ENCODE data around the gene KCNQ1OT1.

The KCNQ1OT1 gene

DNA sequence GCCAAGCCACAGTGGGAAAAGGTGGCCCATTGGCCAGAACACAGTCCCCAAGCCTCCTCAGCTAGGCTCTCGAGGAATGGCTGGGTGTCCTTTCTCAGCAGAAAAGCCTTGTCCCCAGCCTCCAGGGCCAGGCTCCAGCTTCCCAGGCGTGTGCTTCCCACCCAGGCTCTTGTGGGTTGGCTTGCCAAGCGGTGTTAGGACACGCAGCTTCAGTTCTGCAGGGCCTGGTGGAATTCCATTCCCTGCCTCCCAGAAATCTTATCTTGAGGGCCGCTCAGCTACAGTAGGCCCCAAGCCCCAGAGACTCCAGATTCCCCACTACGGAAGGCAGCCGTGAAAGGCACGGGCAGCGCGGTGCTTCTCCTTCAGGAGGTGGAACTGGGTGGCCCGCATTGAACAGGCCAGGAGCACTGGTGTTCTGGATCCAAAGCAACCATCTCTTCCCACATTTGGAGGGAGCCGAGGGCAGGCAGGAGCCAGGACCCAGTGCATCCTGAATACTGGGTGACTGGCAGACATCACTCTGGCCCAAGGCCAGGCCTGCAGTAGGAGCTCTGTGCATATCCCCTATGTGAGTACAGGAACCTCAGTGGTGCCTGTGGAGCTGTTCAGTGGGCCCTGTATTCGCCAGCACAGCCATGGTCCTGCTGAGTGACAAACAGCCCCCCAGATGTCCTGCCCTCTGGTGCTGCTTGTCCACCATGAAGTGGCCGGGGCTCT is 16.7 kb upstream of the KCNQ1OT1 start (continued):
- no peak for TF ChIP-seq ZNF600 (tag by site-specific recombination; IDR thresholded peaks at IDR 0.05)

DNA sequence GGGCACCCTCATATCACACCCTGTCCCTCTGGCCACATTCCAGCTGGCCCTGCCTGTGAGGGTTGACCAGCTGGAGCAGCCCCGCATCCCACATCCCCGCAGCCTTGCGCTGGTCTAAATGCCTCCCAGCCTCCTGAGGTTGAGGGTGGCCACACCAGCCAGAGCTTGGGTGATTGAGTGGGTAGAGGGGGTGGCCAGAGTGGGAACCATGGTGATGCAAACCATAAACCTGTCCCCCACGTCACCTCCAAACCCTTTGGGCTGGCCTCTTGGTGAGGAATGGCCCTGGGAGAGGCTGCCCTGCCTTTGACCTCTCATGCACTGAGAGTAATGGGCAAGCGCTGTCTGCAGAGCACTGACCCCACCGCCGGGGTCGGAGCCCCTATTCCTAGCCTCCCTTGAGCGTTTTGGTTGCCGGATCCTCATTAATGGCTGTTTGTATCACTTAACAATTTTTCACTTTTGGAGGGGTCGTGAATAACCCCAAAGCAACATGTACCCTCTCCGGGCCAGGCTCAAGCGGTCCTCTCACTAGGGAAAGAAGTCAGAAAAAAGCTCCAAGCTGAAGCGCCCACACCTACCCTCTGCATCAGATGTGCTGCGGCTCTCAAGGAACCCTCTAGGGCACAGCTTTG is 16.0 kb upstream of the KCNQ1OT1 start:
- H3K9me3 ChIP-seq (ENCODE audit: control insufficient read depth, insufficient read depth, low read depth, low read length) = no peaks in the 10 kb centered on the region
- ChIA-PET POLR2A (interaction anchor here (0.9 kb wide), 1 partner anchor 16 kb away, joined by 3 read pairs; the partner anchor contains the start of gene KCNQ1OT1), CTCF (no interaction called here)
- TF ChIP-seq ZBTB20 (tag by site-specific recombination; IDR thresholded peaks at IDR 0.05) = no peak
- no peak for TF ChIP-seq ZNF140 (tag by site-specific recombination; IDR thresholded peaks at IDR 0.05)
- no peak for TF ChIP-seq HOXC10 (CRISPR knock-in tag; IDR thresholded peaks at IDR 0.05)
- no peak for TF ChIP-seq ZEB2 (tag by site-specific recombination; IDR thresholded peaks at IDR 0.05)
- TF ChIP-seq ZNF157 (tag by site-specific recombination; IDR thresholded peaks at IDR 0.05) = no peak
- TF ChIP-seq ZNF623 (tag by site-specific recombination; IDR thresholded peaks at IDR 0.05) = no peak
- TF ChIP-seq ZNF664 (tag by site-specific recombination; IDR thresholded peaks at IDR 0.05) = no peak
- TF ChIP-seq ZNF658 (tag by site-specific recombination; IDR thresholded peaks at IDR 0.05) = no peak
- TF ChIP-seq ZNF10 (tag by site-specific recombination; IDR thresholded peaks at IDR 0.05) = no peak
- TF ChIP-seq, protein P1, sequence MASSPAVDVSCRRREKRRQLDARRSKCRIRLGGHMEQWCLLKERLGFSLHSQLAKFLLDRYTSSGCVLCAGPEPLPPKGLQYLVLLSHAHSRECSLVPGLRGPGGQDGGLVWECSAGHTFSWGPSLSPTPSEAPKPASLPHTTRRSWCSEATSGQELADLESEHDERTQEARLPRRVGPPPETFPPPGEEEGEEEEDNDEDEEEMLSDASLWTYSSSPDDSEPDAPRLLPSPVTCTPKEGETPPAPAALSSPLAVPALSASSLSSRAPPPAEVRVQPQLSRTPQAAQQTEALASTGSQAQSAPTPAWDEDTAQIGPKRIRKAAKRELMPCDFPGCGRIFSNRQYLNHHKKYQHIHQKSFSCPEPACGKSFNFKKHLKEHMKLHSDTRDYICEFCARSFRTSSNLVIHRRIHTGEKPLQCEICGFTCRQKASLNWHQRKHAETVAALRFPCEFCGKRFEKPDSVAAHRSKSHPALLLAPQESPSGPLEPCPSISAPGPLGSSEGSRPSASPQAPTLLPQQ (tag by site-specific recombination; IDR thresholded peaks at IDR 0.05) = no peak
- TF ChIP-seq, protein P2, sequence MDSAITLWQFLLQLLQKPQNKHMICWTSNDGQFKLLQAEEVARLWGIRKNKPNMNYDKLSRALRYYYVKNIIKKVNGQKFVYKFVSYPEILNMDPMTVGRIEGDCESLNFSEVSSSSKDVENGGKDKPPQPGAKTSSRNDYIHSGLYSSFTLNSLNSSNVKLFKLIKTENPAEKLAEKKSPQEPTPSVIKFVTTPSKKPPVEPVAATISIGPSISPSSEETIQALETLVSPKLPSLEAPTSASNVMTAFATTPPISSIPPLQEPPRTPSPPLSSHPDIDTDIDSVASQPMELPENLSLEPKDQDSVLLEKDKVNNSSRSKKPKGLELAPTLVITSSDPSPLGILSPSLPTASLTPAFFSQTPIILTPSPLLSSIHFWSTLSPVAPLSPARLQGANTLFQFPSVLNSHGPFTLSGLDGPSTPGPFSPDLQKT (IDR thresholded peaks at IDR 0.05; ENCODE audit: borderline replicate concordance, low read depth, low read length) = no peak
- H3K36me3 ChIP-seq (ENCODE audit: control insufficient read depth in 2 of 2, insufficient read depth in 1 of 2, low read length in 2 of 2) = no peaks in the 10 kb centered on the region
- no peak overlapping the region for H3K27ac ChIP-seq (ENCODE audit: extremely low read depth, low read depth, low read length)
- no peaks in the 10 kb centered on the region for H3K4me1 ChIP-seq (ENCODE audit: control insufficient read depth, insufficient read depth, low read length)
- H3K4me3 ChIP-seq (ENCODE audit: low read depth, low read length) = no peak overlapping the region

DNA sequence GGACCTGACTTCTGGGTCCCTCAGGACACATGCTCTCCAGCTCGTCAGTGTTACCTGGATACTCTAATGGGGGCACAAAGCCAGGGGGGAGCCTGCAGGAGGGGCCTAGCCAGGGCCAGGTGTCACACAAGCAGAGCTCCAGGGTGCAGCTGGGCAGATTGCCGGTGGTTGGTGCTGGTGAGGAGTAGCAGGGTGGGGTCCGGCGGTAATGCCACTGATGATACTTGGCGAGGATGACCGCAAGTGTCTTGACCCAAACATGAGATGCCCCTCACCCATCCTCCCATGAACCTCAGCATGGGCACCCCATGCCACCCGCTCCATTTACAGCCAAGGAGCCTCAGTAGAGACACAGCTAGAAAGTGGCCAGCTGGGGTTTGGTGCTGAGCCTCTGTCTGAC is 15.1 kb upstream of the KCNQ1OT1 start:
- Histone ChIP-seq H3K27ac (ENCODE audit: extremely low read depth, low read depth, low read length) (no peak overlapping the region), H3K9me3 (ENCODE audit: control insufficient read depth, insufficient read depth, low read depth, low read length) (no peaks in the 10 kb centered on the region), H3K4me1 (ENCODE audit: control insufficient read depth, insufficient read depth, low read length) (no peaks in the 10 kb centered on the region), H3K36me3 (ENCODE audit: control insufficient read depth in 2 of 2, insufficient read depth in 1 of 2, low read length in 2 of 2) (no peaks in the 10 kb centered on the region), H3K4me3 (ENCODE audit: low read depth, low read length) (no peak overlapping the region)
- POLR2A ChIA-PET = interaction anchor here (0.9 kb wide), 1 partner anchor 15 kb away, joined by 3 read pairs; the partner anchor contains the start of gene KCNQ1OT1
- CTCF ChIA-PET = no interaction called here
- no peak for TF ChIP-seq HOXD13 (CRISPR knock-in tag; IDR thresholded peaks at IDR 0.05; ENCODE audit: borderline replicate concordance)
- TF ChIP-seq ZBTB21 (tag by site-specific recombination; IDR thresholded peaks at IDR 0.05) = no peak
- TF ChIP-seq ZNF121 (tag by site-specific recombination; IDR thresholded peaks at IDR 0.05) = no peak
- TF ChIP-seq, protein P3, sequence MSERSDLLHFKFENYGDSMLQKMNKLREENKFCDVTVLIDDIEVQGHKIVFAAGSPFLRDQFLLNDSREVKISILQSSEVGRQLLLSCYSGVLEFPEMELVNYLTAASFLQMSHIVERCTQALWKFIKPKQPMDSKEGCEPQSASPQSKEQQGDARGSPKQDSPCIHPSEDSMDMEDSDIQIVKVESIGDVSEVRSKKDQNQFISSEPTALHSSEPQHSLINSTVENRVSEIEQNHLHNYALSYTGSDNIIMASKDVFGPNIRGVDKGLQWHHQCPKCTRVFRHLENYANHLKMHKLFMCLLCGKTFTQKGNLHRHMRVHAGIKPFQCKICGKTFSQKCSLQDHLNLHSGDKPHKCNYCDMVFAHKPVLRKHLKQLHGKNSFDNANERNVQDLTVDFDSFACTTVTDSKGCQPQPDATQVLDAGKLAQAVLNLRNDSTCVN (tag by site-specific recombination; optimal IDR thresholded peaks at IDR 0.05) = no peak
- TF ChIP-seq ZNF354C (tag by site-specific recombination; IDR thresholded peaks at IDR 0.05; ENCODE audit: borderline replicate concordance, low read depth) = no peak
- no peak for TF ChIP-seq ZNF600 (tag by site-specific recombination; IDR thresholded peaks at IDR 0.05)
- no peak for TF ChIP-seq ZNF555 (tag by site-specific recombination; conservative IDR thresholded peaks at IDR 0.05)
- TF ChIP-seq, protein P4, sequence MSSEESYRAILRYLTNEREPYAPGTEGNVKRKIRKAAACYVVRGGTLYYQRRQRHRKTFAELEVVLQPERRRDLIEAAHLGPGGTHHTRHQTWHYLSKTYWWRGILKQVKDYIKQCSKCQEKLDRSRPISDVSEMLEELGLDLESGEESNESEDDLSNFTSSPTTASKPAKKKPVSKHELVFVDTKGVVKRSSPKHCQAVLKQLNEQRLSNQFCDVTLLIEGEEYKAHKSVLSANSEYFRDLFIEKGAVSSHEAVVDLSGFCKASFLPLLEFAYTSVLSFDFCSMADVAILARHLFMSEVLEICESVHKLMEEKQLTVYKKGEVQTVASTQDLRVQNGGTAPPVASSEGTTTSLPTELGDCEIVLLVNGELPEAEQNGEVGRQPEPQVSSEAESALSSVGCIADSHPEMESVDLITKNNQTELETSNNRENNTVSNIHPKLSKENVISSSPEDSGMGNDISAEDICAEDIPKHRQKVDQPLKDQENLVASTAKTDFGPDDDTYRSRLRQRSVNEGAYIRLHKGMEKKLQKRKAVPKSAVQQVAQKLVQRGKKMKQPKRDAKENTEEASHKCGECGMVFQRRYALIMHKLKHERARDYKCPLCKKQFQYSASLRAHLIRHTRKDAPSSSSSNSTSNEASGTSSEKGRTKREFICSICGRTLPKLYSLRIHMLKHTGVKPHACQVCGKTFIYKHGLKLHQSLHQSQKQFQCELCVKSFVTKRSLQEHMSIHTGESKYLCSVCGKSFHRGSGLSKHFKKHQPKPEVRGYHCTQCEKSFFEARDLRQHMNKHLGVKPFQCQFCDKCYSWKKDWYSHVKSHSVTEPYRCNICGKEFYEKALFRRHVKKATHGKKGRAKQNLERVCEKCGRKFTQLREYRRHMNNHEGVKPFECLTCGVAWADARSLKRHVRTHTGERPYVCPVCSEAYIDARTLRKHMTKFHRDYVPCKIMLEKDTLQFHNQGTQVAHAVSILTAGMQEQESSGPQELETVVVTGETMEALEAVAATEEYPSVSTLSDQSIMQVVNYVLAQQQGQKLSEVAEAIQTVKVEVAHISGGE (tag by site-specific recombination; conservative IDR thresholded peaks at IDR 0.05; ENCODE audit: low read depth) = no peak
- TF ChIP-seq ZNF404 (tag by site-specific recombination; IDR thresholded peaks at IDR 0.05) = no peak
- TF ChIP-seq ZNF112 (tag by site-specific recombination; IDR thresholded peaks at IDR 0.05) = no peak
- TF ChIP-seq ZFHX2 (tag by site-specific recombination; conservative IDR thresholded peaks at IDR 0.05) = no peak
- TF ChIP-seq KLF8 (tag by site-specific recombination; IDR thresholded peaks at IDR 0.05) = no peak
- no peak for TF ChIP-seq BCL11A (tag by site-specific recombination; IDR thresholded peaks at IDR 0.05; ENCODE audit: low read depth)
- TF ChIP-seq ZNF664 (tag by site-specific recombination; IDR thresholded peaks at IDR 0.05) = no peak

Data from HEK293 (cell line).